Fibroblast of the conjunctiva (primary cell): ENCODE measurements around the gene NCKAP1.
"Not testable (repeated sequence)": the region's sequence is repeated elsewhere in the genome, so short reads cannot be mapped to it uniquely, and the experiment has no call there.

Experiments
- DNase-seq: peaks from one replicate; pipeline ENCODE4 v3.0.0-alpha.2; 2010; ENCODE audit warnings: low read depth

NCKAP1 gene

GRCh38 chr2:182876653-182877052 lies 161.6 kb downstream of the NCKAP1 start:
- not testable (repeated sequence) for DNase-seq

DNA sequence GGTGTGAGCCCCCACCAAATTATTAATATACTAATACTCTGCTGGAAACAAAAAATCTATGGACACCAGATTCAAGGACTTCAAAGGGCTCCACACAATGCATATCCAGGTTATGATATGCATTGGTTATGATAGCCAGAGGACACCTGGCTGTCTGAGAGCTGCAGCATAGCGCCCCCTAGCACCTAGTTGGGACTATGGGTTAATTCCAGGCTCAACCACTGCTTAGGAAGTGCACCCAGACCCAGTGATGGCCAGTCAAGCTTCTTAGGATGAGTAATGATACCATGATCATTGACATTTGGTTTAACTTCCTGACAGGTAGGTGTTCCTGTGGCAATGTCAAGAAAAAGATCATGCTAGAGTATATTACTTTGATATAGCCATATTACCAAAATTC lies 168.0 kb downstream of the NCKAP1 start:
- no peak for DNase-seq

GRCh38 chr2:182868054-182868796 lies 170.0 kb downstream of the NCKAP1 start:
- DNase-seq = no peak

DNA sequence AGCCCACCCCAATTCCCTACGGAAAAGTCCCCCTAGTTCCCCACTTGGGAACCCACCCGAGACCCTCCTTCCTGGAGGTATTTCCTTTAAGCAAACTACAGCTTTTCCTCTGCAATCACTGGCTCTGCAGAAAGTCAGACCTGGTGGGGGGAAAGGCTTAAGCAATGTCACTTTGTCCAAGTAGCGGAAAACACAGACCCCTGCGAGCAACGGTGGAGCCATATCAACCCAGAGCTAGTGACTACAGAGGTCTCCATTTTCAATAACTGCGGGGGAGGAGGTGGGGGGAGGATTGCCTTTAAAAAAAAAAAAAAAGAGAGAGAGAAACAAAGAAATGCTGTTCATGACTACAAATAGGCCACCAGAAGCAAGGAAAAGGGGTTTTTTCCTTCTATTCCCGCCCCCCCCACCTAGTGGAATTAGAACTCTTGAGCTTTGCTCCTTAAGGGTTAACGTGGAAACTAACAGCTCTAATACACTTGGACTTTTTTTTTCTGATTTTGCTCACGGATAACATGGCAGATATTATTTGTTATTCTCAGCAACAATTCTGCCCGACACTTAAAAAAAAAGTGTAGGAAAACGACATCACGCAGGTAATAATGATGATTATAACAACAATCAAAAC lies 170.7 kb downstream of the NCKAP1 start:
- DNase-seq = no peak

GRCh38 chr2:182866461-182867406 lies 171.5 kb downstream of the NCKAP1 start, which contains the start of gene FRZB:
Gene FRZB (minus strand): TSS chr2:182866637. CDS start chr2:182866552, 85 bp downstream.
- DNase-seq = peak; percentile 41

DNA sequence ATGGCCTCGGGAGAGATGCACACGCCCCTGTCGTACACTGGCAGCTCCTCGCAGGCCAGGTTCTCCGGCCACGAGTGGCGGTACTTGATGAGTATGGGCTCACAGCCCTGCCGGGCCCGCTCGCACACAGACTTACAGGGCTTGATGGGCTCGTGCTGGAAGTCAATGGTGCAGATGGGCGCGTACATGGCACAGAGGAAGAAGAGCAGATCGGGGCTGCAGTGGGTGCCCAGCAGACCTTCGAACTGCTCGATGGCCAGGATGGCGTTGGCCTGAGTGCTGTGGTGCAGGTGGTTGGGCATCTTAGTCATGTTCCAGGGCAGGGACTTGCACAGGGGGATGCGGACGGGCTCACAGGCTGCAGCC lies 172.2 kb downstream of the NCKAP1 start:
- no peak for DNase-seq

GRCh38 chr2:182864949-182865570 lies 173.2 kb downstream of the NCKAP1 start:
- DNase-seq = no peak

- no peak for DNase-seq
These were observed 174.6 kb downstream of the NCKAP1 start for GRCh38 chr2:182863642-182864041.

GRCh38 chr2:182862091-182862490 lies 176.2 kb downstream of the NCKAP1 start:
- DNase-seq = no peak

DNA sequence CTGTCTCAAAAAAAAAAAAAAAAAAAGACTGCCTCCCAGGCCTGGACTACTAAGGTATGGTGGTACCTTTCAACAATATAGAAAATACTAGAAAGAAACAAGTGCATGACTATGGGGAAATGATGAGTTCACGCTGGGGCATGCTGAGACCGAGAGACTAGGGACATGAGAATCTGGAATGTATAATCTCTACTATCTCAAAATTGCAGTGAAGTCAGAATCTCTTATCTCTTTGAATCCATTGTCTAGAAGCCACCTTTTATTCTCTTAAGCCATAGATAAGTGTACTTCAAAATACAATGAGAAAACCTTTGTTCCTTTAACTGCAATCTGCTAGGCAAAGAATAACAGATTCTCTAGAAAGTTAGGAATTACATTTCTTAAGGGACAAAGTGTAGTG lies 177.4 kb downstream of the NCKAP1 start:
- DNase-seq = no peak
